SK-N-SH treated with all-trans-retinoic acid at 6 μM for 48 hours (cell line): Measurements from ENCODE around the gene PHKA1.

Source experiments
- ATAC-seq: fragments of 200-7000 bp; cut with Tn5 transposase; 3 replicates; pipeline ENCODE4 v1.9.1; 2020; ENCODE audit warnings: mild to moderate bottlenecking, moderate library complexity
- BACH2 ChIP-seq: fragments of 250-450 bp; sonication (Bioruptor Pico); IDR thresholded peaks from 2 replicates; pipeline ENCODE4 v1.9.0; 2021; ENCODE audit warnings: mild to moderate bottlenecking, borderline replicate concordance
- CREB5 ChIP-seq: fragments of 250-450 bp; sonication (Bioruptor Pico); IDR thresholded peaks from 2 replicates; pipeline ENCODE4 v1.5.1; 2020; ENCODE audit warnings: low read depth, mild to moderate bottlenecking, moderate library complexity
- CSDC2 ChIP-seq: fragments of 250-450 bp; sonication (Bioruptor Pico); IDR thresholded peaks from 2 replicates; pipeline ENCODE4 v1.5.0; 2020; ENCODE audit warnings: mild to moderate bottlenecking, moderate library complexity
- CSRNP3 ChIP-seq: fragments of 250-450 bp; sonication (Bioruptor Pico); IDR thresholded peaks from 2 replicates; pipeline ENCODE4 v1.5.1; 2021; ENCODE audit warnings: mild to moderate bottlenecking, moderate library complexity
- ESRRG ChIP-seq: fragments of 250-450 bp; sonication (Bioruptor Pico); IDR thresholded peaks from 2 replicates; pipeline ENCODE4 v1.6.1; 2021; ENCODE audit warnings: mild to moderate bottlenecking
- GLIS3 ChIP-seq: fragments of 250-450 bp; sonication (Bioruptor Pico); IDR thresholded peaks from 2 replicates; pipeline ENCODE4 v1.5.0; 2020; ENCODE audit warnings: mild to moderate bottlenecking, moderate library complexity
- ISL1 ChIP-seq: fragments of 250-450 bp; sonication (Bioruptor Pico); IDR thresholded peaks from 2 replicates; pipeline ENCODE4 v2.1.2; 2022; ENCODE audit warnings: mild to moderate bottlenecking, moderate library complexity
- OSR1 ChIP-seq: fragments of 250-450 bp; sonication (Bioruptor Pico); IDR thresholded peaks from 2 replicates; pipeline ENCODE4 v1.8.0; 2022; ENCODE audit warnings: moderate library complexity, mild to moderate bottlenecking, inconsistent platforms
- PPARA ChIP-seq: fragments of 250-450 bp; sonication (Bioruptor Pico); IDR thresholded peaks from 2 replicates; pipeline ENCODE4 v1.5.0; 2020; ENCODE audit warnings: mild to moderate bottlenecking, borderline replicate concordance
- RARB ChIP-seq: fragments of 250-450 bp; sonication (Bioruptor Pico); IDR thresholded peaks from 2 replicates; pipeline ENCODE4 v1.8.0; 2021; ENCODE audit warnings: mild to moderate bottlenecking, moderate library complexity
- SNAI2 ChIP-seq: fragments of 250-450 bp; sonication (Bioruptor Pico); IDR thresholded peaks from 2 replicates; pipeline ENCODE4 v1.5.0; 2020; ENCODE audit warnings: mild to moderate bottlenecking, moderate library complexity
- TCF4 ChIP-seq: fragments of 250-450 bp; sonication (Bioruptor Pico); IDR thresholded peaks from 2 replicates; pipeline ENCODE4 v1.8.0; 2021; ENCODE audit warnings: mild to moderate bottlenecking, moderate library complexity, borderline replicate concordance
- TOX ChIP-seq: fragments of 250-450 bp; sonication (Bioruptor Pico); IDR thresholded peaks from 2 replicates; pipeline ENCODE4 v1.8.0; 2021; ENCODE audit warnings: mild to moderate bottlenecking, moderate library complexity, borderline replicate concordance
- TSHZ2 ChIP-seq: fragments of 250-450 bp; sonication (Bioruptor Pico); IDR thresholded peaks from 2 replicates; pipeline ENCODE4 v1.5.0; 2020; ENCODE audit warnings: mild to moderate bottlenecking, moderate library complexity
- ZC3H10 ChIP-seq: fragments of 250-450 bp; sonication (Bioruptor Pico); IDR thresholded peaks from 2 replicates; pipeline ENCODE4 v1.5.1; 2021; ENCODE audit warnings: mild to moderate bottlenecking, moderate library complexity
- ZFP3 ChIP-seq: fragments of 250-450 bp; sonication (Bioruptor Pico); IDR thresholded peaks from 2 replicates; pipeline ENCODE4 v1.5.0; 2020; ENCODE audit warnings: mild to moderate bottlenecking, moderate library complexity
- ZFP30 ChIP-seq: fragments of 450-650 bp; formaldehyde crosslinking; IDR thresholded peaks from 2 replicates; pipeline ENCODE4 v1.5.0; 2022; ENCODE audit warnings: mild to moderate bottlenecking, moderate library complexity
- ZNF565 ChIP-seq: fragments of 450-650 bp; formaldehyde crosslinking; conservative IDR thresholded peaks from 2 replicates; pipeline ENCODE4 v1.5.0; 2020; ENCODE audit warnings: low read depth, mild to moderate bottlenecking, moderate library complexity
- ZNF70 ChIP-seq: fragments of 450-650 bp; formaldehyde crosslinking; IDR thresholded peaks from 2 replicates; pipeline ENCODE4 v1.5.0; 2020; ENCODE audit warnings: mild to moderate bottlenecking, moderate library complexity
- ZNF8 ChIP-seq: fragments of 450-650 bp; formaldehyde crosslinking; IDR thresholded peaks from 2 replicates; pipeline ENCODE4 v1.5.0; 2020; ENCODE audit warnings: mild to moderate bottlenecking, moderate library complexity
- TF ChIP-seq, protein P1 (sequence below): fragments of 250-450 bp; sonication (Bioruptor Pico); IDR thresholded peaks from 2 replicates; pipeline ENCODE4 v1.8.0; 2020; ENCODE audit warnings: mild to moderate bottlenecking, moderate library complexity, borderline replicate concordance
- TF ChIP-seq, protein P2 (sequence below): fragments of 250-450 bp; sonication (Bioruptor Pico); IDR thresholded peaks from 2 replicates; pipeline ENCODE4 v1.8.0; 2021; ENCODE audit warnings: low read depth, mild to moderate bottlenecking, moderate library complexity, borderline replicate concordance

Gene PHKA1

DNA sequence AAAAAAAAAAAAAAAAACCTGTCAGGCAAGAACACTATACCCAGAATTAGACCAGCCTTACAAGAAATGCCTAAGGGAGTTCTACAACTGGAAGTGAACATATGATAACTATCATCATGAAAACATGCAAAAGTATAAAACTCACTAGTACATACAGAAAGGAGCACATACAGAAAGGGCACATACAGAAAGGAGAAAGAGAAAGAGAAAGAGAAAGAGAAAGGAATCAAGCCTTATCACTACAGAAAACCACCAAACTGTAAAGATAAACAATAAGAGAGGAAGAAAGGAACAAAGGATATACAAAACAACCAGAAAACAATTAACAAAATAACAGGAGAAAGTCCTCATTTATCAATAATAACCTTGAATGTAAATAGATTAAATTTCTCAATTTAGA lies 50.4 kb downstream of the PHKA1 start:
- no peak for TF ChIP-seq ZNF565
- no peak for TF ChIP-seq ESRRG (CRISPR knock-in tag)
- TF ChIP-seq RARB (CRISPR knock-in tag), result no peak
- TF ChIP-seq ZC3H10 (CRISPR knock-in tag), result no peak
- no peak for TF ChIP-seq ISL1 (CRISPR knock-in tag)
- TF ChIP-seq CREB5 (CRISPR knock-in tag), result no peak
- TF ChIP-seq CSRNP3, result no peak
- TF ChIP-seq OSR1 (CRISPR knock-in tag), result no peak
- TF ChIP-seq, protein P1, sequence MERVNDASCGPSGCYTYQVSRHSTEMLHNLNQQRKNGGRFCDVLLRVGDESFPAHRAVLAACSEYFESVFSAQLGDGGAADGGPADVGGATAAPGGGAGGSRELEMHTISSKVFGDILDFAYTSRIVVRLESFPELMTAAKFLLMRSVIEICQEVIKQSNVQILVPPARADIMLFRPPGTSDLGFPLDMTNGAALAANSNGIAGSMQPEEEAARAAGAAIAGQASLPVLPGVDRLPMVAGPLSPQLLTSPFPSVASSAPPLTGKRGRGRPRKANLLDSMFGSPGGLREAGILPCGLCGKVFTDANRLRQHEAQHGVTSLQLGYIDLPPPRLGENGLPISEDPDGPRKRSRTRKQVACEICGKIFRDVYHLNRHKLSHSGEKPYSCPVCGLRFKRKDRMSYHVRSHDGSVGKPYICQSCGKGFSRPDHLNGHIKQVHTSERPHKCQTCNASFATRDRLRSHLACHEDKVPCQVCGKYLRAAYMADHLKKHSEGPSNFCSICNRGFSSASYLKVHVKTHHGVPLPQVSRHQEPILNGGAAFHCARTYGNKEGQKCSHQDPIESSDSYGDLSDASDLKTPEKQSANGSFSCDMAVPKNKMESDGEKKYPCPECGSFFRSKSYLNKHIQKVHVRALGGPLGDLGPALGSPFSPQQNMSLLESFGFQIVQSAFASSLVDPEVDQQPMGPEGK, result no peak
- no peak for TF ChIP-seq TSHZ2
- TF ChIP-seq GLIS3, result no peak
- no peak for TF ChIP-seq SNAI2
- no peak for TF ChIP-seq ZNF70 (CRISPR knock-in tag)
- TF ChIP-seq, protein P2, sequence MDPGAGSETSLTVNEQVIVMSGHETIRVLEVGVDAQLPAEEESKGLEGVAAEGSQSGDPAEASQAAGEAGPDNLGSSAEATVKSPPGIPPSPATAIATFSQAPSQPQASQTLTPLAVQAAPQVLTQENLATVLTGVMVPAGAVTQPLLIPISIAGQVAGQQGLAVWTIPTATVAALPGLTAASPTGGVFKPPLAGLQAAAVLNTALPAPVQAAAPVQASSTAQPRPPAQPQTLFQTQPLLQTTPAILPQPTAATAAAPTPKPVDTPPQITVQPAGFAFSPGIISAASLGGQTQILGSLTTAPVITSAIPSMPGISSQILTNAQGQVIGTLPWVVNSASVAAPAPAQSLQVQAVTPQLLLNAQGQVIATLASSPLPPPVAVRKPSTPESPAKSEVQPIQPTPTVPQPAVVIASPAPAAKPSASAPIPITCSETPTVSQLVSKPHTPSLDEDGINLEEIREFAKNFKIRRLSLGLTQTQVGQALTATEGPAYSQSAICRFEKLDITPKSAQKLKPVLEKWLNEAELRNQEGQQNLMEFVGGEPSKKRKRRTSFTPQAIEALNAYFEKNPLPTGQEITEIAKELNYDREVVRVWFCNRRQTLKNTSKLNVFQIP, result no peak
- TF ChIP-seq TOX, result no peak
- TF ChIP-seq ZNF8 (CRISPR knock-in tag), result no peak
- TF ChIP-seq TCF4 (CRISPR knock-in tag), result no peak
- no peak for TF ChIP-seq ZFP30 (CRISPR knock-in tag)
- TF ChIP-seq ZFP3 (CRISPR knock-in tag), result no peak

DNA sequence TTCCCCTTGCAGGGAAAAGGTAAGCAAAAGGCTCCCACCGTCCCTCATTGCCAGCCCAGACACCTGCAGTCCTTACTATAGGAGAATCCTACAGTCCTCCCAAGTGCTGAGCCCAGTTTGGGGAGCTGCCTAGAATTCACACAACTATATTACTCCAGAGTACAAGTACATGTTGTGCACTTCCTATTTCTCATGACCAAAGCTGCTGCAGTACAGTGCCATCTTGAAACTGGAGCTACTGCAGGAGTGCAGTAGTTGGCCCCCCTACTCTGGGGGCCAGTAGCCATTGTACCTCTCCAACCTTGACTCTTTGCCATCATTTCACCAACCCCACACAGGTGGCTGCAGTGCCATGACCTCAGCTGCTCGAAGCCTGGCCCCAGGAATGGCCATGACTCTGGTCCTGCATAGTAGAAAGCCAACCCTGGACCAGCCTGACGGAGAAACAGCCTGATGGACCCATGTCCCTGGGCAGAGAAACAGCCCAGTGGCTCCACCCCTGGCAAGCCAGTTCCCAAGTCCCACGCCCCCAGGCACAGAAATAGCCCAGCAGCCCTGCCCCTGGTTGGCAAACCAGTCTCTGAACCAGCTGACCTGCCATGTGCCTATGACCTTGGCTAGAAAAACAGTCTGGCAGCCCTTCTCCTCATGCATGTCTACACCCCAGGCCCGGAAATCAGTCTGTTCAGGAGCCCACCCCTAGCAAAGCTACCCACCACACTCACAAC lies 51.9 kb downstream of the PHKA1 start:
- ATAC-seq, result no peak

More for the DNA sequence above, 50.4 kb downstream of the PHKA1 start:
- ATAC-seq, result no peak

GRCh38 chrX:72659723-72660122 lies 54.4 kb downstream of the PHKA1 start:
- no peak for TF ChIP-seq PPARA (CRISPR knock-in tag)
- ATAC-seq, result no peak

More for the DNA sequence above, 51.9 kb downstream of the PHKA1 start:
- TF ChIP-seq BACH2 (no peak), RARB (CRISPR knock-in tag) (no peak), GLIS3 (no peak), ZNF70 (CRISPR knock-in tag) (no peak)

- ATAC-seq, result no peak
- no peak for TF ChIP-seq ZFP30 (CRISPR knock-in tag)
- TF ChIP-seq TSHZ2, result no peak
- TF ChIP-seq, protein P1, result no peak
- no peak for TF ChIP-seq CREB5 (CRISPR knock-in tag)
- no peak for TF ChIP-seq TCF4 (CRISPR knock-in tag)
- no peak for TF ChIP-seq RARB (CRISPR knock-in tag)
- TF ChIP-seq GLIS3, result no peak
- TF ChIP-seq CSDC2 (CRISPR knock-in tag), result no peak
These were observed 62.0 kb downstream of the PHKA1 start for GRCh38 chrX:72652082-72652481.
